Liver (tissue), 9 donors: ENCODE data around the gene KRT6B. TPM values are rescaled to one million over a fixed set of nuclear protein-coding genes. Genes with fewer than 3 reads are reported as not detected.

Experiments used
- DNase-seq: peaks from one replicate; pipeline ENCODE4 v3.0.0-alpha.2; 2017; ENCODE audit warnings: low spot score
- H3K27ac ChIP-seq, 2 donors: one replicate each; pipeline ENCODE4 v1.7.0; 2013; ENCODE audit warnings: inconsistent platforms in 2 of 2, low read length in 2 of 2, control low read depth in 1 of 2, low read depth in 1 of 2, mild to moderate bottlenecking in 1 of 2
- H3K27me3 ChIP-seq, 4 donors: one replicate each; pipeline versions ENCODE4 v1.6.1 to v1.7.0; 2013; ENCODE audit warnings: low read length in 3 of 4, inconsistent platforms in 1 of 4, mild to moderate bottlenecking in 1 of 4, moderate library complexity in 1 of 4; ENCODE audit not compliant: control insufficient read depth in 4 of 4, insufficient read depth in 4 of 4
- H3K36me3 ChIP-seq, 4 donors: one replicate each; pipeline versions ENCODE4 v1.6.1 to v1.7.0; 2013; ENCODE audit warnings: low read length in 3 of 4, mild to moderate bottlenecking in 3 of 4, low read depth in 1 of 4, moderate library complexity in 1 of 4; ENCODE audit not compliant: control insufficient read depth in 4 of 4, insufficient read depth in 3 of 4
- H3K4me1 ChIP-seq, 4 donors: one replicate each; pipeline versions ENCODE4 v1.6.1 to v1.7.0; 2013; ENCODE audit warnings: low read length in 3 of 4, mild to moderate bottlenecking in 3 of 4, moderate library complexity in 1 of 4; ENCODE audit not compliant: control insufficient read depth in 4 of 4, insufficient read depth in 4 of 4
- H3K4me3 ChIP-seq, 3 donors: one replicate each; pipeline versions ENCODE4 v1.6.1 to v1.7.0; 2013; ENCODE audit warnings: low read length in 3 of 3, control low read depth in 1 of 3, low read depth in 1 of 3, mild to moderate bottlenecking in 1 of 3
- H3K9ac ChIP-seq, 2 donors: one replicate each; pipeline ENCODE4 v1.7.0; 2013; ENCODE audit warnings: low read length in 2 of 2, mild to moderate bottlenecking in 2 of 2, moderate library complexity in 2 of 2, control low read depth in 1 of 2, low read depth in 1 of 2
- H3K9me3 ChIP-seq, 4 donors: one replicate each; pipeline versions ENCODE4 v1.6.1 to v1.7.0; 2013; ENCODE audit warnings: low read length in 3 of 4; ENCODE audit not compliant: control insufficient read depth in 4 of 4
- ATF3 ChIP-seq: IDR thresholded peaks from 2 replicates; pipeline ENCODE4 v1.6.1; 2016; ENCODE audit warnings: antibody characterized with exemption
- FOXA1 ChIP-seq: IDR thresholded peaks from 2 replicates; pipeline ENCODE4 v1.6.1; 2016; ENCODE audit warnings: antibody characterized with exemption
- GABPA ChIP-seq, 2 donors: IDR thresholded peaks in 1 of 2; conservative IDR thresholded peaks in 1 of 2; 2 replicates each; pipeline ENCODE4 v1.6.1; 2016; ENCODE audit warnings: antibody characterized with exemption in 2 of 2, mild to moderate bottlenecking in 1 of 2, moderate library complexity in 1 of 2
- HNF4A ChIP-seq, 2 donors: conservative IDR thresholded peaks; 2 replicates each; pipeline ENCODE4 v1.6.1; 2016; ENCODE audit warnings: antibody characterized with exemption in 2 of 2, mild to moderate bottlenecking in 2 of 2
- JUND ChIP-seq, 2 donors: IDR thresholded peaks; 2 replicates each; pipeline ENCODE4 v1.6.1; 2016; ENCODE audit warnings: antibody characterized with exemption in 2 of 2
- MAX ChIP-seq: IDR thresholded peaks from 2 replicates; pipeline ENCODE4 v1.6.1; 2016; ENCODE audit warnings: antibody characterized with exemption
- RAD21 ChIP-seq, 2 donors: IDR thresholded peaks; 2 replicates each; pipeline ENCODE4 v1.6.1; 2016; ENCODE audit warnings: antibody characterized with exemption in 2 of 2, mild to moderate bottlenecking in 2 of 2
- REST ChIP-seq: IDR thresholded peaks from 2 replicates; pipeline ENCODE4 v1.6.1; 2016; ENCODE audit warnings: antibody characterized with exemption, mild to moderate bottlenecking
- RXRA ChIP-seq, 2 donors: IDR thresholded peaks; 2 replicates each; pipeline ENCODE4 v1.6.1; 2017 to 2018; ENCODE audit warnings: antibody characterized with exemption in 2 of 2, mild to moderate bottlenecking in 1 of 2
- SP1 ChIP-seq: IDR thresholded peaks from 2 replicates; pipeline ENCODE4 v1.6.1; 2018; ENCODE audit warnings: antibody characterized with exemption, mild to moderate bottlenecking
- TAF1 ChIP-seq: conservative IDR thresholded peaks from 2 replicates; pipeline ENCODE4 v1.6.1; 2016; ENCODE audit warnings: antibody characterized with exemption, mild to moderate bottlenecking
- YY1 ChIP-seq: IDR thresholded peaks from 2 replicates; pipeline ENCODE4 v1.6.1; 2016; ENCODE audit warnings: antibody characterized with exemption, mild to moderate bottlenecking
- ZBTB33 ChIP-seq: IDR thresholded peaks from 2 replicates; pipeline ENCODE4 v1.6.1; 2016; ENCODE audit warnings: antibody characterized with exemption
- WGBS: extraction: QIAGEN DNeasy Blood & Tissue Kit; methylation state at CpG from one replicate; pipeline ENCODE4 v1.1.7; 2013; 5-methylcytosine and 5-hydroxymethylcytosine counted together
- polyA plus RNA-seq, 2 donors: library from polyadenylated mRNA; stranded (reverse) in 1 of 2; unstranded in 1 of 2; fragments of 200-250 nt in 1 of 2; fragments of >200 nt in 1 of 2; fragmentation: Nextera tagmentation in 1 of 2; extraction: Ambion mirVana in 1 of 2; gene quantifications; one replicate each; pipeline versions ENCODE4 v1.2.1 to v1.2.3, GENCODE V29; 2013 to 2015
- total RNA-seq, 2 donors: library from RNA; depleted of rRNA; stranded (reverse); fragments of >200 nt; gene quantifications; one replicate each; pipeline ENCODE4 v1.2.3, GENCODE V29; 2014
- TF ChIP-seq, protein P1 (sequence below): fragments of 150-350 bp; IDR thresholded peaks from 2 replicates; pipeline ENCODE4 v1.5.1; 2017; ENCODE audit warnings: improper control_type of control experiment, low read depth, low read length; ENCODE audit not compliant: missing input control
- donor health status: healthy.
- donor health status: healthy.
- donor health status: healthy.
- donor health status: healthy.
- donor health status: healthy.

KRT6B gene
- total and polyA plus RNA-seq, 4 donors, result 0.23 TPM; not detected in 3

- no peak overlapping the region for H3K9ac ChIP-seq
- H3K9me3 ChIP-seq, result no peaks in the 10 kb centered on the region
- no peaks in the 10 kb centered on the region for H3K4me1 ChIP-seq
- no peak overlapping the region for H3K27ac ChIP-seq
- no peak for DNase-seq
- WGBS, result 44% methylated on average over 4 of the region's 4 CpGs
- TF ChIP-seq YY1 (no peak), HNF4A (conservative IDR thresholded peaks at IDR 0.05) (peak; percentile 44 to 64)
- no peaks in the 10 kb centered on the region for H3K36me3 ChIP-seq
- H3K27me3 ChIP-seq, result no peaks in the 10 kb centered on the region
- no peak overlapping the region for H3K4me3 ChIP-seq
Observed at GRCh38 chr12:52469853-52470252, 17.9 kb upstream of the KRT6B start.

GRCh38 chr12:52464897-52465296 lies 13.0 kb upstream of the KRT6B start:
- no peaks in the 10 kb centered on the region for H3K36me3 ChIP-seq
- 70% methylated on average over 2 of the region's 2 CpGs for WGBS
- no peak overlapping the region for H3K27ac ChIP-seq
- no peak overlapping the region for H3K9ac ChIP-seq
- TF ChIP-seq RXRA (IDR thresholded peaks at IDR 0.05) (no peak), HNF4A (conservative IDR thresholded peaks at IDR 0.05) (no peak), YY1 (no peak), FOXA1 (no peak), JUND (IDR thresholded peaks at IDR 0.05) (no peak), RAD21 (IDR thresholded peaks at IDR 0.05) (no peak)
- H3K4me1 ChIP-seq, result no peaks in the 10 kb centered on the region
- no peak overlapping the region for H3K4me3 ChIP-seq
- H3K9me3 ChIP-seq, result no peaks in the 10 kb centered on the region
- no peak for DNase-seq
- peaks cover 0 to 4% (median 0%) of the 10 kb centered on the region in 4 donors for H3K27me3 ChIP-seq

GRCh38 chr12:52461693-52462092 lies 9.7 kb upstream of the KRT6B start:
- H3K27ac ChIP-seq, result no peak overlapping the region
- DNase-seq, result no peak
- no peaks in the 10 kb centered on the region for H3K36me3 ChIP-seq
- no peak for TF ChIP-seq FOXA1
- no peak for TF ChIP-seq HNF4A (conservative IDR thresholded peaks at IDR 0.05)
- no peak for TF ChIP-seq GABPA (IDR thresholded peaks at IDR 0.05 in 1 of 2, conservative IDR thresholded peaks at IDR 0.05 in 1 of 2)
- no peak for TF ChIP-seq ATF3
- H3K9ac ChIP-seq, result no peak overlapping the region
- 77% methylated on average over 5 of the region's 5 CpGs for WGBS
- H3K4me3 ChIP-seq, result no peak overlapping the region
- peaks cover 0 to 4% (median 0%) of the 10 kb centered on the region in 4 donors for H3K27me3 ChIP-seq
- no peaks in the 10 kb centered on the region for H3K9me3 ChIP-seq
- H3K4me1 ChIP-seq, result no peaks in the 10 kb centered on the region

DNA sequence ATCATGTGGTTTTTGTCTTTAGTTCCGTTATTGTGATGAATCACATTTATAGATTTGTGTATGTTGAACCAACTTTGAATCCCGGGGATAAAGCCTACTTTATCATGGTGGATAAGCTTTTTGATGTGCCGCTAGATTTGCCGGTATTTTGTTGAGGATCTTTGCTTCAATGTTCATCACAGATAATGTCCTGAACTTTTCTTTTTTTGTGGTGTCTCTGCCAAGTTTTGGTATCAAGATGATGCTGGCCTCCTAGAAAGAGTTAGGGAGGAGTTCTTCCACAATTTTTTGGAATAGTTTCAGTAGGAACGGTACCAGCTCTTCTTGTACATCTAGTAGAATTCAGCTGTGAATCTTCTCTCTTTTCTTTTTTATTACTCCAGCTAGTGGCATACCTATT lies 6.9 kb upstream of the KRT6B start:
- Histone ChIP-seq H3K27me3 (peaks cover 0 to 4% (median 0%) of the 10 kb centered on the region in 4 donors), H3K9me3 (no peaks in the 10 kb centered on the region), H3K36me3 (no peaks in the 10 kb centered on the region), H3K4me3 (no peak overlapping the region), H3K9ac (no peak overlapping the region), H3K27ac (no peak overlapping the region), H3K4me1 (no peaks in the 10 kb centered on the region)
- WGBS, result 92% methylated on average over 5 of the region's 5 CpGs
- no peak for DNase-seq
- no peak for TF ChIP-seq JUND (IDR thresholded peaks at IDR 0.05)
- no peak for TF ChIP-seq FOXA1
- no peak for TF ChIP-seq GABPA (IDR thresholded peaks at IDR 0.05 in 1 of 2, conservative IDR thresholded peaks at IDR 0.05 in 1 of 2)
- no peak for TF ChIP-seq REST
- no peak for TF ChIP-seq YY1
- TF ChIP-seq RAD21 (IDR thresholded peaks at IDR 0.05), result no peak
- no peak for TF ChIP-seq MAX
- TF ChIP-seq SP1, result no peak
- TF ChIP-seq, protein P1, sequence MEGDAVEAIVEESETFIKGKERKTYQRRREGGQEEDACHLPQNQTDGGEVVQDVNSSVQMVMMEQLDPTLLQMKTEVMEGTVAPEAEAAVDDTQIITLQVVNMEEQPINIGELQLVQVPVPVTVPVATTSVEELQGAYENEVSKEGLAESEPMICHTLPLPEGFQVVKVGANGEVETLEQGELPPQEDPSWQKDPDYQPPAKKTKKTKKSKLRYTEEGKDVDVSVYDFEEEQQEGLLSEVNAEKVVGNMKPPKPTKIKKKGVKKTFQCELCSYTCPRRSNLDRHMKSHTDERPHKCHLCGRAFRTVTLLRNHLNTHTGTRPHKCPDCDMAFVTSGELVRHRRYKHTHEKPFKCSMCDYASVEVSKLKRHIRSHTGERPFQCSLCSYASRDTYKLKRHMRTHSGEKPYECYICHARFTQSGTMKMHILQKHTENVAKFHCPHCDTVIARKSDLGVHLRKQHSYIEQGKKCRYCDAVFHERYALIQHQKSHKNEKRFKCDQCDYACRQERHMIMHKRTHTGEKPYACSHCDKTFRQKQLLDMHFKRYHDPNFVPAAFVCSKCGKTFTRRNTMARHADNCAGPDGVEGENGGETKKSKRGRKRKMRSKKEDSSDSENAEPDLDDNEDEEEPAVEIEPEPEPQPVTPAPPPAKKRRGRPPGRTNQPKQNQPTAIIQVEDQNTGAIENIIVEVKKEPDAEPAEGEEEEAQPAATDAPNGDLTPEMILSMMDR, result no peak
- TF ChIP-seq ATF3, result no peak
- no peak for TF ChIP-seq RXRA (IDR thresholded peaks at IDR 0.05)
- TF ChIP-seq ZBTB33, result no peak
- TF ChIP-seq TAF1, result no peak
